LNCaP clone FGC (cell line): ENCODE results near the gene GIPC2.

ENCODE experiments used
- DNase-seq: peaks from one replicate; pipeline ENCODE4 v3.0.0-alpha.2; 2011; ENCODE audit warnings: low read depth
- H3K4me3 ChIP-seq: 2 replicates; pipeline ENCODE4 v1.5.1; 2011; ENCODE audit warnings: mild to moderate bottlenecking, low read depth, low read length, control low read depth
- CTCF ChIP-seq: IDR thresholded peaks from 2 replicates; pipeline ENCODE4 v1.5.1; 2012; ENCODE audit warnings: mild to moderate bottlenecking; ENCODE audit not compliant: control insufficient read depth, insufficient read depth; ENCODE audit errors: extremely low read depth

Gene GIPC2

GRCh38 chr1:78086697-78087096 lies 40.9 kb downstream of the GIPC2 start:
- no peak for TF ChIP-seq CTCF

GRCh38 chr1:78088015-78088414 lies 42.2 kb downstream of the GIPC2 start:
- H3K4me3 ChIP-seq, result no peak overlapping the region
- TF ChIP-seq CTCF, result no peak
- no peak for DNase-seq

More at GRCh38 chr1:78086697-78087096, 40.9 kb downstream of the GIPC2 start:
- H3K4me3 ChIP-seq, result no peak overlapping the region
- no peak for DNase-seq

- H3K4me3 ChIP-seq, result no peak overlapping the region
- TF ChIP-seq CTCF, result no peak
- no peak for DNase-seq
Measured at GRCh38 chr1:78088486-78088885, 42.7 kb downstream of the GIPC2 start.

GRCh38 chr1:78089010-78089409 lies 43.2 kb downstream of the GIPC2 start:
- no peak overlapping the region for H3K4me3 ChIP-seq

GRCh38 chr1:78090472-78091133 lies 44.8 kb downstream of the GIPC2 start:
- DNase-seq, result no peak
- no peak for TF ChIP-seq CTCF
- no peak overlapping the region for H3K4me3 ChIP-seq

More at GRCh38 chr1:78089010-78089409, 43.2 kb downstream of the GIPC2 start:
- TF ChIP-seq CTCF, result no peak
- DNase-seq, result no peak

- DNase-seq, result no peak
- TF ChIP-seq CTCF, result no peak
- no peak overlapping the region for H3K4me3 ChIP-seq
Measured at GRCh38 chr1:78091215-78091813, 45.5 kb downstream of the GIPC2 start.

- no peak for DNase-seq
- H3K4me3 ChIP-seq, result no peak overlapping the region
- TF ChIP-seq CTCF, result no peak
Measured at GRCh38 chr1:78091886-78092285, 46.1 kb downstream of the GIPC2 start.
